Lower leg skin (tissue), 4 donors: ENCODE results near the gene WWOX. TPM values are rescaled to one million over a fixed set of nuclear protein-coding genes. Genes with fewer than 3 reads are reported as not detected.

Experiments used
- DNase-seq, 2 donors: peaks; one replicate each; pipeline ENCODE4 v3.0.0-alpha.2; 2019; ENCODE audit warnings: low spot score in 2 of 2
- H3K4me3 ChIP-seq: fragments of 200-600 bp; sonication (generic); 2 replicates; pipeline ENCODE4 v1.5.1; 2017; ENCODE audit warnings: mild to moderate bottlenecking, low read depth; ENCODE audit not compliant: poor library complexity, severe bottlenecking
- POLR2A ChIP-seq, 2 donors: fragments of 450-650 bp; IDR thresholded peaks; one replicate each; pipeline ENCODE4 v1.6.1; 2016 to 2017; ENCODE audit warnings: antibody characterized with exemption in 2 of 2, mild to moderate bottlenecking in 1 of 2, moderate library complexity in 1 of 2
- WGBS, 2 donors: methylation state at CpG; one replicate each; pipeline ENCODE4 v1.1.5; 2018; 5-methylcytosine and 5-hydroxymethylcytosine counted together
- intact Hi-C: fragments of 100-400 bp; cut with DNase I; formaldehyde crosslinking; loops from one replicate; pipeline ENCODE4 v1.15.0; 2023; ENCODE audit warnings: low total_unique reads
- total RNA-seq, 4 donors: library from RNA; depleted of rRNA; stranded (reverse); fragments of >200 nt; gene quantifications; one replicate each; pipeline ENCODE4 v1.1.0, GENCODE V29; 2016
- TF ChIP-seq, protein P1 (sequence below), 3 donors: fragments of 450-650 bp; IDR thresholded peaks; one replicate each; pipeline ENCODE4 v1.5.1; 2016; ENCODE audit warnings: antibody characterized with exemption in 3 of 3, mild to moderate bottlenecking in 3 of 3, moderate library complexity in 2 of 3

The WWOX gene
- total RNA-seq, 4 donors from 2014 or later: 21.0 to 82.7 (median 36.1) TPM

DNA sequence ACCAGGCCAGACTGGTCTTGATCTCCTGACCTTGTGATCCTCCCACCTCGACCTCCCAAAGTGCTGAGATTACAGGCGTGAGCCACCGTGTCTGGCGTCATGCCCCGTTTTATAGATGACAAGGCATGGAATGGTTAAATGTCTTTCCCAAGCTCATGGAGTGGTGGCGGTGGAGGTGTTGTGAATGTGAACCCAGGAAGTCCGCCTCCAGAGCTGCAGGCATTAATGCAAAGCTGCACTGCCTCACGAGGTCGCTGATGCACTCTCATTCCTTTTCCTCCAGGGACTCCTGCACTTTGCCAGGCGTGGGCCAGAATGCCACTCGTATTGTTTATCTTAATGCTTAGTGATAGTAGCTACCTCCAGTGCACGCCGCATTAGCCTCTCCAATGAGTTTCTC, 149.6 kb downstream of the WWOX start:
- intact Hi-C loops: no loop called here
- no peak overlapping the region for H3K4me3 ChIP-seq
- TF ChIP-seq POLR2A (IDR thresholded peaks at IDR 0.05): no peak
- TF ChIP-seq, protein P1, sequence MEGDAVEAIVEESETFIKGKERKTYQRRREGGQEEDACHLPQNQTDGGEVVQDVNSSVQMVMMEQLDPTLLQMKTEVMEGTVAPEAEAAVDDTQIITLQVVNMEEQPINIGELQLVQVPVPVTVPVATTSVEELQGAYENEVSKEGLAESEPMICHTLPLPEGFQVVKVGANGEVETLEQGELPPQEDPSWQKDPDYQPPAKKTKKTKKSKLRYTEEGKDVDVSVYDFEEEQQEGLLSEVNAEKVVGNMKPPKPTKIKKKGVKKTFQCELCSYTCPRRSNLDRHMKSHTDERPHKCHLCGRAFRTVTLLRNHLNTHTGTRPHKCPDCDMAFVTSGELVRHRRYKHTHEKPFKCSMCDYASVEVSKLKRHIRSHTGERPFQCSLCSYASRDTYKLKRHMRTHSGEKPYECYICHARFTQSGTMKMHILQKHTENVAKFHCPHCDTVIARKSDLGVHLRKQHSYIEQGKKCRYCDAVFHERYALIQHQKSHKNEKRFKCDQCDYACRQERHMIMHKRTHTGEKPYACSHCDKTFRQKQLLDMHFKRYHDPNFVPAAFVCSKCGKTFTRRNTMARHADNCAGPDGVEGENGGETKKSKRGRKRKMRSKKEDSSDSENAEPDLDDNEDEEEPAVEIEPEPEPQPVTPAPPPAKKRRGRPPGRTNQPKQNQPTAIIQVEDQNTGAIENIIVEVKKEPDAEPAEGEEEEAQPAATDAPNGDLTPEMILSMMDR (IDR thresholded peaks at IDR 0.05): no peak
- 85 to 90% methylated on average over 13 of the region's 13 CpGs for WGBS, 2 donors
- DNase-seq: no peak

DNA sequence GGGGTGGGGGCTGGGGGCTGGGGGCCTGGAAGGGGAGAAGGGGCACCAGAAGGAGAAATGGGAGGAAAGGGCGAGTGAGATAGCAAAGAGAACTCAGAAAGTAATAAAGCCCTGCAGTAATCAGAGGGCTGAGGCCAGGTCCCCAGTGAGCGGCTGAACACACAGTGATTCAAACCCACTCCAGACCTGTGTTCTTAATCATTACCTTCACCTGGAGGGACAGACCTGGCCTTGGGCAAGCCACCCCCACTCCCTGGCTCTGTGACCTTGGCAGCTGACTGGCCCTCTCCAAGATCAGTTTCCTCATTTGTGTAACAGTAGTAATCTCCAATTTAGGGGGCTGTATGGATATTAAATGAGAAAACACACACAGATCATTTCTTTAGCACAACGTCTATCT, 150.4 kb downstream of the WWOX start:
- TF ChIP-seq, protein P1 (IDR thresholded peaks at IDR 0.05): no peak
- TF ChIP-seq POLR2A (IDR thresholded peaks at IDR 0.05): no peak
- DNase-seq: no peak
- H3K4me3 ChIP-seq: no peak overlapping the region
- 91 to 94% methylated on average over 3 of the region's 3 CpGs for WGBS, 2 donors
- intact Hi-C loops: no loop called here

DNA sequence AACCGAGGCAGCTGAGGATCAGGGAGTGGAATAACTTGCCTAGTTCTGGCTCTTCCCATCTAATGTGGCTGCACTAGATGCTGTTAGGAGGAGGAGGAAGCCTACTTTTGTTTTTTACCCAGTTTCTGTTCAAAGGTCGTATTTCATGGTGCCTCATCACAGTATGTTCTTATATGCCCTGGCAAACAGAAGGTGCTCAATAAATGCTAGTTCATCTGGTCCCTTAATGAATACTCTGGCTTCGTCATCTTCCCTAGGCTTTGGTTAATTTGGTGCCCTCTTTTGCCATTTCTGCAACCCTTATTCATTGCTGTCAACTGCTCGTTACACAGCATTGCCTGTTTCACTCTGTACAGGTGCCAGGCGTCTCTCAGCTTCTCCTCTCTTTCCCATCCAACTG, 151.7 kb downstream of the WWOX start:
- no peak overlapping the region for H3K4me3 ChIP-seq
- TF ChIP-seq, protein P1 (IDR thresholded peaks at IDR 0.05): no peak
- TF ChIP-seq POLR2A (IDR thresholded peaks at IDR 0.05): no peak
- 95 to 98% methylated on average over 5 of the region's 5 CpGs for WGBS, 2 donors
- DNase-seq: no peak
- intact Hi-C loops: no loop called here

DNA sequence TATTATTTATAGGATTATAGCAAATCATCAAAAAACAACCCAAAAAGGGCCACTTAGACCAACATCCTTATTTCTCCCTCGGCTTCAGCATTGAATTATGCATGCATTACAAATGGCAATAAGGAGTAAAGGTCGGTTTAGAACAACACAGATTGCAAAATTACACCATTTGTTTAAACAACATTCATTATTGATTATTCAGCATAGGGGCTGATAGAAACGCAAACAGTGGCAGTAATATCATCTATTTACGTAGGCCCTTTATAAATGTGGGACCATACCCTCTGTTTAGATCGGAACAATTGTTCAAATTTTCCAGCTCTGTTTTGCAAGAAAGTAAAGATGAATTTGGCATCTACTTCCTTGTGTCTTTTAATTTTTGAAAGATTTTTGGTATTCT, 153.3 kb downstream of the WWOX start:
- no peak for DNase-seq
- TF ChIP-seq, protein P1 (IDR thresholded peaks at IDR 0.05): no peak
- no peak for TF ChIP-seq POLR2A (IDR thresholded peaks at IDR 0.05)
- 95 to 98% methylated on average over 5 of the region's 5 CpGs for WGBS, 2 donors
- no peak overlapping the region for H3K4me3 ChIP-seq
- intact Hi-C loops: no loop called here

DNA sequence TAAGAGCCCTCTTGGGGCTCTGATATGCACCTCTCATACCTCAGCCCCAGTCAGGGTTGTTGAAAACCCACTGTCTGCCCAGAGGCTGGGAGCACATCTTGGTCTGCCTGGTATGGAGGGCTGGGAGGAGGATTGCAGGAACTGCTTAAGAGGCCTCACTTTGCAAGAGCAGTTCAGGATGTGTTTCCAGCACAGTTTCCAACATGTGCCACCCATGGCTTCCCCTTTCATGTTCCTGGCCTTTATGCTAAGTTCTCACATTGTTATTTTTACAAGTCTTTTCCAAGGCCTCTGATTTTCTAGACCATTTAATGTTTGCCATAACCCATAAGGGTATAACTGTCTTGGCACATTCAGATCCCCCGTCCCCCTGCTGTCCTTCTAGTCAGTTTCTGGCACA, 155.4 kb downstream of the WWOX start:
- no peak for DNase-seq
- TF ChIP-seq, protein P1 (IDR thresholded peaks at IDR 0.05): no peak
- TF ChIP-seq POLR2A (IDR thresholded peaks at IDR 0.05): no peak
- no peak overlapping the region for H3K4me3 ChIP-seq
- 94 to 98% methylated on average over 1 of the region's 1 CpG for WGBS, 2 donors
- intact Hi-C loops: no loop called here

DNA sequence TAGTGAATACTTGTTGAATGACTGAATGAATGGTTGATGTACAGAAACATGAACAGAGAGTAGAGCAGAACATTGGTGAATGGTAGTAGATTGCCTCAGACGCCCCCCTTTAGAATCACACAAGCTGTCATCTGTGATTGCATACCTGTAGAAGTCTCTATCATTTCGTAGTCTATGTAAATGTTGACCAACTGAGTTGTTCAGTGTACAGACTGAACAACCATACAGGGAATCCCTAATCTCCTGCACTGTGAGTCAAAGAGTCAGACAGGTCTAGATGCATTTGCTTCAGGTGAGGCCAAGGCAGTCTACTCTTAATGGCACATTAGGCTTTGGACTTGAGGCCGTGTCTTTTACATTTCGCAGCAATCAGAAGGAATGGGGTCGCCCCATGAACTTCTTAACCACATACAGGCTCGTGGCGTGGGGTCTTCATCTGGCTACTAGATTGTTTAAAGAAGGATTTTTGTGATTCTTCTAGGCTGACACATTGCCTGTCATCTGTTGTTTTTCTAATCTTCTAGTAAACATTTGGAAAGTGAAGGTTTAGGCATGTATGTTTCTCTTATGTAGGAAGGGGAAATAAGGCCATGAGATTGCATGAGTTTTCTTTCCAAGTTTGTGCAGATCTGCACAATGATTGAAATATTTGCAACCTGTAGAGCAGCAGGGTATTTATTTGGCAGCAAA, 157.4 kb downstream of the WWOX start:
- TF ChIP-seq, protein P1 (IDR thresholded peaks at IDR 0.05): no peak
- TF ChIP-seq POLR2A (IDR thresholded peaks at IDR 0.05): no peak
- WGBS, 2 donors: 95 to 98% methylated on average over 7 of the region's 7 CpGs
- intact Hi-C loops: no loop called here

More for the DNA sequence above, 157.4 kb downstream of the WWOX start:
- H3K4me3 ChIP-seq: no peak overlapping the region
- DNase-seq: no peak
